Activated B cell treated with CpG ODN at 0.5 μM for 24 hours (primary cell): ENCODE measurements around the gene L3MBTL4. TPM values are rescaled to one million over a fixed set of nuclear protein-coding genes. Genes with fewer than 3 reads are reported as not detected.

ENCODE experiments used
- ATAC-seq: fragments of 200-7000 bp; cut with Tn5 transposase; one replicate; pipeline ENCODE4 v1.10.0; 2021; ENCODE audit warnings: low read depth, mild to moderate bottlenecking, moderate library complexity
- CTCF ChIA-PET: fragments of 350-600 bp; sonication (Branson Sonifier 250); formaldehyde crosslinking; loops from one replicate; lab custom pipeline; 2021; ENCODE audit warnings: antibody characterized with exemption; lab: Charles Lee
- POLR2A ChIA-PET: fragments of 350-600 bp; sonication (Branson Sonifier 250); formaldehyde crosslinking; loops from one replicate; lab custom pipeline; 2021; ENCODE audit warnings: antibody characterized with exemption; lab: Charles Lee
- DNase-seq: peaks from one replicate; pipeline ENCODE4 v3.0.0; 2022
- H3K27ac Mint-ChIP-seq: one replicate; pipeline ENCODE4 v1.8.0; 2020; ENCODE audit warnings: mixed read lengths
- H3K27me3 Mint-ChIP-seq: one replicate; pipeline ENCODE4 v1.8.0; 2021; ENCODE audit warnings: mixed read lengths
- H3K36me3 Mint-ChIP-seq: one replicate; pipeline ENCODE4 v1.8.0; 2021; ENCODE audit warnings: low read depth, mixed read lengths
- H3K4me1 Mint-ChIP-seq: one replicate; pipeline ENCODE4 v1.8.0; 2021; ENCODE audit warnings: mixed read lengths
- H3K4me3 Mint-ChIP-seq: one replicate; pipeline ENCODE4 v1.8.0; 2020; ENCODE audit warnings: mild to moderate bottlenecking, mixed read lengths
- H3K9me3 Mint-ChIP-seq: one replicate; pipeline ENCODE4 v1.8.0; 2020; ENCODE audit warnings: mixed read lengths
- CTCF ChIP-seq: fragments of 200-600 bp; IDR thresholded peaks from one replicate; pipeline ENCODE4 v1.8.0; 2022; ENCODE audit warnings: antibody characterized with exemption, mild to moderate bottlenecking
- intact Hi-C: fragments of 100-400 bp; cut with micrococcal nuclease; formaldehyde crosslinking; loops from one replicate; pipeline ENCODE4 v1.15.1; 2024
- total RNA-seq: library from RNA; stranded (reverse); gene quantifications from 2 replicates; pipeline ENCODE4 v1.2.3, GENCODE V29; 2022

L3MBTL4 gene
- total RNA-seq, 1 donor from 2014 or later, result 12.3 TPM

- CTCF ChIA-PET, result no interaction called here
- no peak overlapping the region for H3K4me3 Mint-ChIP-seq
- intact Hi-C loops, result no loop called here
Observed at GRCh38 chr18:5983488-5983887, 431.2 kb downstream of the L3MBTL4 start.

DNA sequence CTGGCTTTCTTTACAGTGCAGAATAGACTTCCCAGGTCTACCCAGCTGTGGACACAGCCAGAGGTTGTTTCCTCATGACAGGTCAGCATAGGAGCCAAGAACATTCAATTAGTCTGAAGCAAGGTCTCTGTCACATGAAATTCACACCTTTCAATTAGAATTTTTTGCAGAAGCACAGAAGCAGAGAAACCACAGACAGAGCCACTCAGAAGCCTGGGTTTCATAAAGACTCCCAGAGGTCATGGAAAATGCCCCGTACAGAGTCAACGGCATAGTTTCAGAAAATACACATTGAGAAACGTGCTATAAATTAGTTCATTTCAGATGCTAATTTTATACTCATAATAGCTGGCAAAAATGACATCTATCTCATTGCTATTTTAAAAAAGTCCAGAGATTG is 432.4 kb downstream of the L3MBTL4 start:
- TF ChIP-seq CTCF, result no peak
- no peak for ATAC-seq
- H3K27me3 Mint-ChIP-seq, result no peaks in the 10 kb centered on the region
- CTCF ChIA-PET, result no interaction called here
- intact Hi-C loops, result no loop called here
- H3K4me3 Mint-ChIP-seq, result no peak overlapping the region
- no peak overlapping the region for H3K27ac Mint-ChIP-seq
- POLR2A ChIA-PET, result no interaction called here
- H3K4me1 Mint-ChIP-seq, result peaks cover under 1% of the 10 kb centered on the region
- DNase-seq, result no peak
- no peaks in the 10 kb centered on the region for H3K9me3 Mint-ChIP-seq
- no peaks in the 10 kb centered on the region for H3K36me3 Mint-ChIP-seq

More at GRCh38 chr18:5983488-5983887, 431.2 kb downstream of the L3MBTL4 start:
- H3K27me3 Mint-ChIP-seq, result no peaks in the 10 kb centered on the region
- POLR2A ChIA-PET, result no interaction called here
- no peak for DNase-seq
- H3K27ac Mint-ChIP-seq, result no peak overlapping the region
- H3K4me1 Mint-ChIP-seq, result no peaks in the 10 kb centered on the region
- no peak for ATAC-seq
- no peaks in the 10 kb centered on the region for H3K36me3 Mint-ChIP-seq
- no peak for TF ChIP-seq CTCF
- H3K9me3 Mint-ChIP-seq, result no peaks in the 10 kb centered on the region

DNA sequence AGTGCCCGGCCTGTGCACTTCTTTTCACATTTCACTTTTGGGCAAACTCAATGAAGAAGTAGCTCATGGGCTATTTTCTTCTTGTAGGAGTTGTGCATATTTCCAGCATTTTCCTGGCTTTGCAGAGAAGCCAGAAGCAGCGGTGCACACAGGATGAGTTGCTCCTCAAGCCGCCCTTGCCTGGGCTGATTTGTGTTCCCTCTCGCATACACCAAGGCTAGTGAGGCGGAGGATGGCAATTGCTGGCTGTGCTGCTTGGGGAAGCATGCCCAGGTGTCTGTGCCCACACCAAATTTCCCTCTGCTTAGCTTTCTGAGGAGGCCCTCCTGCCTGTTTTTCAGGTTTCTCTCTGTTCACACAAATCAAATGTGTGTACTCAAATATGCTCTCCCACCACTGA is 434.0 kb downstream of the L3MBTL4 start:
- Mint-ChIP-seq H3K27me3 (no peaks in the 10 kb centered on the region), H3K27ac (no peak overlapping the region), H3K4me1 (peaks cover 15% of the 10 kb centered on the region), H3K9me3 (no peaks in the 10 kb centered on the region), H3K36me3 (no peaks in the 10 kb centered on the region), H3K4me3 (no peak overlapping the region)
- DNase-seq, result no peak
- no peak for TF ChIP-seq CTCF
- ChIA-PET CTCF (no interaction called here), POLR2A (no interaction called here)
- no peak for ATAC-seq
- intact Hi-C loops, result no loop called here

DNA sequence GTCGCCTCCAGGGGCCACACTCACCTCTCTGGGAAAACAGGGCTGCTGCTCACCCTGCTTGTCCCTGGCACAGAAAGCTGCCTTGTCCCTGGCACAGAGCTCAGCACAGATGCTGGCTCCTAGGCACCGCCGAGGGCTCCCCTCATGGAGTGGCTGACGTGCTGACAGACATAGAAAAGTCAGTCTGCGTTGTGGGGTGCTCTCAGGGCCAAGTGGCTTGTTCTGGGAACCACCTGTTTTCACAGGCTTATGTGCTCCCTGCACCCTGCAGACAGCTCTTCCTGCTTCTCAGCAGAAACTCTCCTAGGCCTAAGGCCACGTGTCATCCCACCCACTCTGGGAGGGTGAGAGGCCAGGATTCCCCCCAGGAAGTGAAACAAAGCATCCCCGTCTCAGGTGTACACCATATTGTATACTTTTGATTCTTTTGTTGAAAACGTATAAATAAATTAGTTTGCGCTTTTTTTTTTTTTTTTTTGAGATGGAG is 434.7 kb downstream of the L3MBTL4 start:
- H3K36me3 Mint-ChIP-seq, result no peaks in the 10 kb centered on the region
- POLR2A ChIA-PET, result no interaction called here
- no peak for TF ChIP-seq CTCF

DNA sequence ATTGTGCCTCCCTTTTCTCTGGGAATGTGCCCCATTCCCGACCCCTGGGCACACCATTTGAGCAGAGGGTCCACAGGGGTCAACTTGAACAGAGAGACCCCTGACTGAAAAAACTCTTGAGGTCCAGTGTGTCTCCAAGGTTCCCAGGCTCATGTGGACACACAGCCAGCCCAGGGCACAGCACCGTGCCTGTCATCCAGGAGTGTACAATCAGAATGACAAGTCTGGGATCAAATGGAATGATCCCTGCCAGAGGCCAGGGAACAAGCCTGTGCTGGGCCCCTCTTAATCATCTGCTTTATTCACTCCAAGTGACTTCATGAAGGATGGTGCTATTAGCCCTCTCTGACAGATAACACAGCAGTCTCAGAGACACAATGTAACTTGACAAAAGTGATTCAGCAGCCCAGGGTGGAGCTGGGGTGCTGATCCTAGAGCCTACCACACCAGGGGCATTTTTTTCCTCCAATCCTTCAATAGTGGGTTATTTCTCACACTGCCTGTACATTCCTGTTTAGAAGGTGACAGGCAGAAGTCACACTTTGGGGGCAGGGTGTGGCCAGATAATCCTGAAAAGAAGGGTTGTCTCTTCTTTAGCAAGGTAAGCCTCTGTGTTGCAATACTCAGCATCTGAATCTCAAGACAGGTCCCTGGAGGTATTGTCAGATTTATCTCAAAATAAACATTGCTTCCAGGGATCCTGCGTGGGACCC is 435.4 kb downstream of the L3MBTL4 start:
- H3K9me3 Mint-ChIP-seq, result no peaks in the 10 kb centered on the region
- no peaks in the 10 kb centered on the region for H3K36me3 Mint-ChIP-seq
- TF ChIP-seq CTCF, result no peak
- intact Hi-C loops, result loop anchor here (5.0 to 10.0 kb wide), 2 partner anchors 52 to 435 kb away; partner anchors contain the start of gene L3MBTL4
- ATAC-seq (no peak), DNase-seq (no peak)
- H3K27me3 Mint-ChIP-seq, result no peaks in the 10 kb centered on the region
- no peak overlapping the region for H3K27ac Mint-ChIP-seq
- no peak overlapping the region for H3K4me3 Mint-ChIP-seq
- peaks cover 29% of the 10 kb centered on the region for H3K4me1 Mint-ChIP-seq
- CTCF ChIA-PET, result no interaction called here
- POLR2A ChIA-PET, result no interaction called here

More for the DNA sequence above, 434.7 kb downstream of the L3MBTL4 start:
- H3K9me3 Mint-ChIP-seq, result no peaks in the 10 kb centered on the region
- H3K4me3 Mint-ChIP-seq, result no peak overlapping the region
- no peaks in the 10 kb centered on the region for H3K27me3 Mint-ChIP-seq
- no peak overlapping the region for H3K27ac Mint-ChIP-seq
- CTCF ChIA-PET, result no interaction called here
- peaks cover 22% of the 10 kb centered on the region for H3K4me1 Mint-ChIP-seq
- ATAC-seq, result no peak
- intact Hi-C loops, result loop anchor here (5.0 to 10.0 kb wide), 2 partner anchors 53 to 435 kb away; partner anchors contain the start of gene L3MBTL4
- DNase-seq, result no peak
